ENCODE data around the gene ULK4. TPM values are rescaled to one million over a fixed set of nuclear protein-coding genes. Genes with fewer than 3 reads are reported as not detected.

ULK4 gene
- total RNA-seq, 2 donors from 2014 or later = 11.1 to 17.9 TPM

- Histone ChIP-seq H3K4me1 (ENCODE audit: control insufficient read depth, insufficient read depth, low read length) (no peaks in the 10 kb centered on the region), H3K9me3 (ENCODE audit: control insufficient read depth, low read length) (no peaks in the 10 kb centered on the region), H3K9ac (ENCODE audit: extremely low read depth, low read length, poor library complexity, severe bottlenecking) (no peak overlapping the region), H3K4me3 (ENCODE audit: low read length) (no peak overlapping the region), H3K27me3 (ENCODE audit: control insufficient read depth, insufficient read depth, low read length, poor library complexity, severe bottlenecking) (no peaks in the 10 kb centered on the region), H3K27ac (ENCODE audit: low read depth, low read length) (no peak overlapping the region), H3K36me3 (ENCODE audit: control insufficient read depth, insufficient read depth, low read length) (no peaks in the 10 kb centered on the region)
- no peaks in the 10 kb centered on the region for H3K9me3 Mint-ChIP-seq
- no peak for DNase-seq
- no peak overlapping the region for H3K4me3 Mint-ChIP-seq
- no peaks in the 10 kb centered on the region for H3K27me3 Mint-ChIP-seq (ENCODE audit: insufficient read depth)
- H3K27ac Mint-ChIP-seq = no peak overlapping the region
- WGBS, 2 experiments (ENCODE audit: insufficient coverage in 1 of 2, insufficient read length in 1 of 2) = 97 to 100% methylated on average over 1 to 3 of the region's 3 CpGs
- peaks cover 19% of the 10 kb centered on the region for H3K4me1 Mint-ChIP-seq
- H3K36me3 Mint-ChIP-seq (ENCODE audit: low read depth) = no peaks in the 10 kb centered on the region
- no peak for TF ChIP-seq CTCF (conservative IDR thresholded peaks at IDR 0.05)
These were observed 630.9 kb downstream of the ULK4 start for GRCh38 chr3:41331041-41331440.

DNA sequence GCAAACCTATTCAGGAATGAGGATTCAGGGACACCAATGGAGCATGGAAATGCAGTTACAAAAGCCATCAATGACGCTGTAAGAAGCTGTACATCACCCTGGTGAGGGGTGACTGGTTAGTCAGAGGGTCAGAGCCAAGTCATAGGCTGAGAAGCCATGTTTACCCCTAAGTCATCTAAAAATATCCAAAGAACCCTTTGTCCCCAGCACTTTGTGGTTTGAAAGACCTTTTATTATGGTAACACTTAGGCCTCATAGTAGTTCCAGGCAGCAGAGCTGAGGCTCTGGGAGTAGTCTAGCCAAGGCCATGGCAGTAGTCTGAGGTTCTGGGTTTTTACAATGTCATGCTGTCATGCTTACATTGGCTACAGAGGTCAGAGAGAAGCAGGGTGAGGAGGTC lies 631.4 kb downstream of the ULK4 start:
- Histone ChIP-seq H3K27ac (ENCODE audit: low read depth, low read length) (peak overlapping the region; percentile 25), H3K4me3 (ENCODE audit: low read length) (no peak overlapping the region), H3K9me3 (ENCODE audit: control insufficient read depth, low read length) (no peaks in the 10 kb centered on the region), H3K4me1 (ENCODE audit: control insufficient read depth, insufficient read depth, low read length) (no peaks in the 10 kb centered on the region), H3K36me3 (ENCODE audit: control insufficient read depth, insufficient read depth, low read length) (no peaks in the 10 kb centered on the region), H3K27me3 (ENCODE audit: control insufficient read depth, insufficient read depth, low read length, poor library complexity, severe bottlenecking) (no peaks in the 10 kb centered on the region), H3K9ac (ENCODE audit: extremely low read depth, low read length, poor library complexity, severe bottlenecking) (no peak overlapping the region)
- 62% methylated on average over 1 of the region's 1 CpG; no CpG with 5 or more reads in 1 of the 2 experiments for WGBS, 2 experiments (ENCODE audit: insufficient coverage in 1 of 2, insufficient read length in 1 of 2)
- H3K4me1 Mint-ChIP-seq = peaks cover 19% of the 10 kb centered on the region
- no peaks in the 10 kb centered on the region for H3K27me3 Mint-ChIP-seq (ENCODE audit: insufficient read depth)
- H3K9me3 Mint-ChIP-seq = no peaks in the 10 kb centered on the region
- no peaks in the 10 kb centered on the region for H3K36me3 Mint-ChIP-seq (ENCODE audit: low read depth)
- no peak for DNase-seq
- no peak overlapping the region for H3K4me3 Mint-ChIP-seq
- TF ChIP-seq CTCF (conservative IDR thresholded peaks at IDR 0.05) = no peak
- H3K27ac Mint-ChIP-seq = no peak overlapping the region

DNA sequence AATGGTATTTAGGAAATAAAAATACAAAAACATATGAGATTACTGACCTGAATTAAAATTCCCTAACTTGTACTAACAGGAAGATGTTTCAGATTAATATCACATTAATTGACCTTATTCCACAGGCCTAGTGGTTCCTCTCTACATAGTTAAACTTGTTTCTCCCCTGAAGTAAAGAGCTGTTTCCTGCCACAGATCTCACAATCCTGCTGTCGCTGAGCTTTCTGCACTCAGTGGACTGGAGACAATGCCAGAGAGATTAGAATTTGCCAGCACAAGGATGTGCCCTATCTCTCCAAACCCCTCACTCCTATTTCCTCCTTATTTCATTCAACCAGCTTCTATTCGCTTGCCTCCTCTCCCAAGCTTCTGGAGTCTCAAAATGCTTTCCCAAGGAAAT lies 632.0 kb downstream of the ULK4 start:
- Mint-ChIP-seq H3K9me3 (no peaks in the 10 kb centered on the region), H3K4me1 (peaks cover 19% of the 10 kb centered on the region), H3K36me3 (ENCODE audit: low read depth) (no peaks in the 10 kb centered on the region), H3K4me3 (no peak overlapping the region), H3K27ac (no peak overlapping the region), H3K27me3 (ENCODE audit: insufficient read depth) (no peaks in the 10 kb centered on the region)
- Histone ChIP-seq H3K9ac (ENCODE audit: extremely low read depth, low read length, poor library complexity, severe bottlenecking) (no peak overlapping the region), H3K9me3 (ENCODE audit: control insufficient read depth, low read length) (no peaks in the 10 kb centered on the region), H3K4me1 (ENCODE audit: control insufficient read depth, insufficient read depth, low read length) (no peaks in the 10 kb centered on the region), H3K4me3 (ENCODE audit: low read length) (no peak overlapping the region), H3K36me3 (ENCODE audit: control insufficient read depth, insufficient read depth, low read length) (no peaks in the 10 kb centered on the region), H3K27me3 (ENCODE audit: control insufficient read depth, insufficient read depth, low read length, poor library complexity, severe bottlenecking) (no peaks in the 10 kb centered on the region), H3K27ac (ENCODE audit: low read depth, low read length) (no peak overlapping the region)
- WGBS, 2 experiments (ENCODE audit: insufficient coverage in 1 of 2, insufficient read length in 1 of 2) = 82 to 85% methylated on average over 2 of the region's 2 CpGs
- DNase-seq = no peak
- no peak for TF ChIP-seq CTCF (conservative IDR thresholded peaks at IDR 0.05)

All from endodermal cell (in vitro differentiated cells).